HepG2 (cell line): ENCODE data around the gene ANKRD13D. TPM values are rescaled to one million over a fixed set of nuclear protein-coding genes. Genes with fewer than 3 reads are reported as not detected.

ENCODE experiments used
- ARID5B ChIP-seq: IDR thresholded peaks from 2 replicates; pipeline ENCODE4 v1.4.0; 2020; ENCODE audit warnings: mild to moderate bottlenecking, missing genetic modification reagents
- BRD4 ChIP-seq: sonication (generic); formaldehyde crosslinking; IDR thresholded peaks from 2 replicates; pipeline ENCODE4 v1.4.0; 2020; ENCODE audit warnings: missing genetic modification reagents
- DNMT3B ChIP-seq: conservative IDR thresholded peaks from 2 replicates; pipeline ENCODE4 v1.6.1; 2016; ENCODE audit warnings: missing biosample characterization, control low read depth
- ESRRA ChIP-seq: sonication (generic); formaldehyde crosslinking; IDR thresholded peaks from 2 replicates; pipeline ENCODE4 v1.5.1; 2020; ENCODE audit warnings: mild to moderate bottlenecking, low read depth, missing genetic modification reagents
- KIAA2018 ChIP-seq: sonication (generic); formaldehyde crosslinking; IDR thresholded peaks from 2 replicates; pipeline ENCODE4 v1.5.0; 2020; ENCODE audit warnings: mild to moderate bottlenecking, missing genetic modification reagents, borderline replicate concordance
- KLF13 ChIP-seq: sonication (generic); formaldehyde crosslinking; IDR thresholded peaks from 2 replicates; pipeline ENCODE4 v1.4.0; 2020; ENCODE audit warnings: mild to moderate bottlenecking, missing genetic modification reagents
- MATR3 ChIP-seq: sonication (generic); formaldehyde crosslinking; IDR thresholded peaks from 2 replicates; pipeline ENCODE4 v1.4.0; 2020; ENCODE audit warnings: missing genetic modification reagents
- MED1 ChIP-seq: sonication (generic); formaldehyde crosslinking; IDR thresholded peaks from 2 replicates; pipeline ENCODE4 v1.4.0; 2020; ENCODE audit warnings: missing genetic modification reagents
- RCOR2 ChIP-seq: IDR thresholded peaks from 2 replicates; pipeline ENCODE4 v1.6.1; 2016; ENCODE audit warnings: missing biosample characterization, missing genetic modification reagents
- XRCC5 ChIP-seq: fragments of 200-400 bp; formaldehyde crosslinking; optimal IDR thresholded peaks from 2 replicates; pipeline ENCODE3; 2017; ENCODE audit warnings: mild to moderate bottlenecking, low read length
- ZBTB42 ChIP-seq: sonication (generic); formaldehyde crosslinking; IDR thresholded peaks from 2 replicates; pipeline ENCODE4 v1.5.0; 2020; ENCODE audit warnings: mild to moderate bottlenecking, missing genetic modification reagents
- ZBTB8A ChIP-seq: sonication (generic); formaldehyde crosslinking; IDR thresholded peaks from 2 replicates; pipeline ENCODE4 v1.4.0; 2020; ENCODE audit warnings: mild to moderate bottlenecking, low read depth, missing genetic modification reagents, borderline replicate concordance
- ZNF577 ChIP-seq: sonication (generic); formaldehyde crosslinking; IDR thresholded peaks from 2 replicates; pipeline ENCODE4 v1.4.0; 2020; ENCODE audit warnings: mild to moderate bottlenecking, low read depth, missing genetic modification reagents, borderline replicate concordance
- polyA plus RNA-seq, 8 experiments: library from polyadenylated mRNA; depleted of rRNA in 3 of 8; stranded (reverse) in 7 of 8; unstranded in 1 of 8; fragments of >200 nt; fragmentation: Illumina TruSeq in 4 of 8; extraction: Trizol in 4 of 8; gene quantifications; 2 replicates each; pipeline versions ENCODE4 v1.2.1 to v1.2.3, GENCODE V29; 2011 to 2016; ENCODE audit warnings: low read depth in 4 of 8, missing spikeins in 1 of 8, mixed read lengths in 1 of 8; ENCODE audit not compliant: insufficient read depth in 1 of 8
- total RNA-seq, 5 experiments: library from RNA; depleted of rRNA; stranded (reverse); fragments of >200 nt; fragmentation: Illumina TruSeq; extraction: Trizol; gene quantifications; 2 replicates each; pipeline ENCODE4 v1.2.3, GENCODE V29; 2016; ENCODE audit warnings: low read depth in 1 of 5
- TF ChIP-seq, protein P1 (sequence below): sonication (generic); formaldehyde crosslinking; IDR thresholded peaks from 2 replicates; pipeline ENCODE4 v1.5.1; 2020; ENCODE audit warnings: missing genetic modification reagents, mild to moderate bottlenecking, borderline replicate concordance

Gene ANKRD13D
- total and polyA plus RNA-seq, 2 of the 13 experiments (the other 11 are each of a cell fraction or from before 2014, with no cell fraction given) = 18.6 to 27.3 TPM

DNA sequence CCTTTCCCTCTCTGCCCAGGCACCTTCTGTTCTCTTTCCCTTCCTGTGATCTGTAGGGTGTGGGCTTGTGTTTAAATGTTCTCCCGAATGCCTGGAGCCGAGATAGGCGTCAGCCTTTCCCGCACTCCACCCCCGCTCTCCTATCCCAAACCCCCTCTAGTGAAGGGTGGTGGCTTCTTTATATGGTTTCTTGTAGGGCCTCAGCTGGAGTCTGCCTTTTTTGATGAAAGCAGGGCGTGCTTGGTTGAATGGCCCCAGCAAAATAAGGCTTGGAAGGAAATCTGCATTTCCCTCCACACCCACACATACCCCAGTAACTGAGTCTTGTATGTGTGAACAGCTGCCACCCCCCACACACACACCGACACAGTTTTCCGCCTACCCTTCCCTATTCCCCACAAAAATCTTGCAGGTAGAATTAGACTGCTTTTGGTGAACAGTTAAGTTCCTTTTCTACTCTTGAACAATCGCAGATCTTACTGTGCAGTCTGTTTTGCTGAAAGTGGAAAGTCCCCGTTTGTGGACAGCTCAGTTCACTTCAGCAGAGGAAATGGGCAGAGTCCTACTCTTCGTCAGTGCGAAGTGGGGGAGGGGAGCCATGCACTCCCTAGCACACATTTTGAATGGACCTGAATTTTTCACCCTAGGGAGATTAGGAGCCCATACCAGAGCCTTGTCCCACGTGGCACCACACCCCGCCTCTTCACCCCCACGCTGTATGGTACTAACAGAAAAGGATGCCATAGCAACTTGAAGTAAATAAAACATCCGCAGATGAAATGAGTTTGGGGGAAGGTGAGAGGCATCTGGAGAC is 48.3 kb upstream of the ANKRD13D start (continued):
- no peak for TF ChIP-seq KIAA2018 (CRISPR knock-in tag)
- TF ChIP-seq DNMT3B = no peak
- no peak for TF ChIP-seq ZNF577
- no peak; the same call in 1 of the 2 replicates for TF ChIP-seq ARID5B (CRISPR knock-in tag)
- TF ChIP-seq, protein P1, sequence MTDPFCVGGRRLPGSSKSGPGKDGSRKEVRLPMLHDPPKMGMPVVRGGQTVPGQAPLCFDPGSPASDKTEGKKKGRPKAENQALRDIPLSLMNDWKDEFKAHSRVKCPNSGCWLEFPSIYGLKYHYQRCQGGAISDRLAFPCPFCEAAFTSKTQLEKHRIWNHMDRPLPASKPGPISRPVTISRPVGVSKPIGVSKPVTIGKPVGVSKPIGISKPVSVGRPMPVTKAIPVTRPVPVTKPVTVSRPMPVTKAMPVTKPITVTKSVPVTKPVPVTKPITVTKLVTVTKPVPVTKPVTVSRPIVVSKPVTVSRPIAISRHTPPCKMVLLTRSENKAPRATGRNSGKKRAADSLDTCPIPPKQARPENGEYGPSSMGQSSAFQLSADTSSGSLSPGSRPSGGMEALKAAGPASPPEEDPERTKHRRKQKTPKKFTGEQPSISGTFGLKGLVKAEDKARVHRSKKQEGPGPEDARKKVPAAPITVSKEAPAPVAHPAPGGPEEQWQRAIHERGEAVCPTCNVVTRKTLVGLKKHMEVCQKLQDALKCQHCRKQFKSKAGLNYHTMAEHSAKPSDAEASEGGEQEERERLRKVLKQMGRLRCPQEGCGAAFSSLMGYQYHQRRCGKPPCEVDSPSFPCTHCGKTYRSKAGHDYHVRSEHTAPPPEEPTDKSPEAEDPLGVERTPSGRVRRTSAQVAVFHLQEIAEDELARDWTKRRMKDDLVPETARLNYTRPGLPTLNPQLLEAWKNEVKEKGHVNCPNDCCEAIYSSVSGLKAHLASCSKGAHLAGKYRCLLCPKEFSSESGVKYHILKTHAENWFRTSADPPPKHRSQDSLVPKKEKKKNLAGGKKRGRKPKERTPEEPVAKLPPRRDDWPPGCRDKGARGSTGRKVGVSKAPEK (CRISPR knock-in tag) = no peak
- TF ChIP-seq MATR3 = no peak
- no peak for TF ChIP-seq ZBTB42
- no peak for TF ChIP-seq ZBTB8A (CRISPR knock-in tag)
- no peak for TF ChIP-seq ESRRA
- TF ChIP-seq BRD4 = no peak
- no peak for TF ChIP-seq RCOR2 (CRISPR knock-in tag)
- TF ChIP-seq KLF13 = no peak
- no peak for TF ChIP-seq MED1 (CRISPR knock-in tag)
- peak; percentile 19 for TF ChIP-seq XRCC5
